Gastroesophageal sphincter (tissue), 4 donors: ENCODE results near the gene CDK8. TPM values are rescaled to one million over a fixed set of nuclear protein-coding genes. Genes with fewer than 3 reads are reported as not detected.

Experiments
- ATAC-seq: fragments of 150-250 bp; one replicate; pipeline ENCODE4 v1.9.1; 2016; ENCODE audit warnings: mild to moderate bottlenecking, moderate library complexity
- H3K27ac ChIP-seq, 4 donors: fragments of 200-600 bp; sonication (generic) in 3 of 4; 1 replicate in 3 of 4; 2 replicates in 1 of 4; pipeline ENCODE4 v1.5.1; 2016 to 2019
- H3K27me3 ChIP-seq: fragments of 200-600 bp; sonication (generic); one replicate; pipeline ENCODE4 v1.5.1; 2019
- H3K36me3 ChIP-seq, 2 donors: fragments of 200-600 bp; sonication (generic); one replicate each; pipeline ENCODE4 v1.5.1; 2019; ENCODE audit warnings: control low read depth in 1 of 2
- H3K4me1 ChIP-seq, 3 donors: fragments of 200-600 bp; sonication (generic); 1 replicate in 2 of 3; 2 replicates in 1 of 3; pipeline ENCODE4 v1.5.1; 2016 to 2019; ENCODE audit warnings: control low read depth in 2 of 3
- H3K4me3 ChIP-seq, 2 donors: fragments of 200-600 bp; sonication (generic); one replicate each; pipeline ENCODE4 v1.5.1; 2019; ENCODE audit warnings: mild to moderate bottlenecking in 1 of 2, moderate library complexity in 1 of 2
- H3K9me3 ChIP-seq, 3 donors: fragments of 200-600 bp; sonication (generic); one replicate each; pipeline ENCODE4 v1.5.1; 2017 to 2019; ENCODE audit warnings: control low read depth in 2 of 3
- CTCF ChIP-seq, 4 experiments: fragments of 200-600 bp in 2 of 4; fragments of 450-650 bp in 2 of 4; sonication (generic) in 1 of 4; IDR thresholded peaks; one replicate each; pipeline ENCODE4 v1.5.1; 2017 to 2019; ENCODE audit warnings: antibody characterized with exemption in 4 of 4, mild to moderate bottlenecking in 2 of 4, moderate library complexity in 2 of 4
- EP300 ChIP-seq: sonication (generic); formaldehyde crosslinking; IDR thresholded peaks from one replicate; pipeline ENCODE4 v1.6.1; 2017; ENCODE audit warnings: antibody characterized with exemption, mild to moderate bottlenecking
- POLR2A ChIP-seq, 2 donors: fragments of 450-650 bp; IDR thresholded peaks; one replicate each; pipeline ENCODE4 v1.6.1; 2017; ENCODE audit warnings: antibody characterized with exemption in 2 of 2, mild to moderate bottlenecking in 2 of 2, moderate library complexity in 1 of 2
- POLR2AphosphoS5 ChIP-seq: sonication (generic); formaldehyde crosslinking; IDR thresholded peaks from one replicate; pipeline ENCODE4 v1.6.1; 2017; ENCODE audit warnings: antibody characterized with exemption
- WGBS, 2 donors: methylation state at CpG; one replicate each; pipeline ENCODE4 v1.1.5; 2018; ENCODE audit warnings: low coverage in 1 of 2; 5-methylcytosine and 5-hydroxymethylcytosine counted together
- total RNA-seq, 4 donors: library from RNA; depleted of rRNA; stranded (reverse); fragments of >200 nt; gene quantifications; one replicate each; pipeline ENCODE4 v1.1.0, GENCODE V29; 2016

Gene CDK8
- total RNA-seq, 4 donors from 2014 or later: 16.2 to 25.5 (median 23.3) TPM

DNA sequence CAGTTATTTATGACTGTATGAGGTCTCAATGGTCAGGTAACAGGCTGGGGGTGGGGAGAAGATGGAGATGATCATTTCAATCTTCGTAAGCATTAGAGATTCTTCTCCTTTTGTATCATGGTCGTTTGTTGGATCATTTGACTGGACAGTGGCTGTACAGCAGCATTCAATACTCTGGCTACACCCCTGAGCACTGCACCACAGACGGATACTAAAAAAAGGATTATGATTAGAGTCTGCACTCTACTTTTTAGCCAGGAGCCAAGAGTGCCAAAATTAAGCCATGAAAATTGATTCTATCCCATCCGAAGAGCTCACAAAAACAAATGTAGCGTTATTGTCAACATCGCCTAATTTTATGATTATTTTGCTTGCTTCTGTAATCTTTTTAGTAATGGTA, 41.9 kb downstream of the CDK8 start:
- H3K27ac ChIP-seq: no peak overlapping the region
- no peak for ATAC-seq

DNA sequence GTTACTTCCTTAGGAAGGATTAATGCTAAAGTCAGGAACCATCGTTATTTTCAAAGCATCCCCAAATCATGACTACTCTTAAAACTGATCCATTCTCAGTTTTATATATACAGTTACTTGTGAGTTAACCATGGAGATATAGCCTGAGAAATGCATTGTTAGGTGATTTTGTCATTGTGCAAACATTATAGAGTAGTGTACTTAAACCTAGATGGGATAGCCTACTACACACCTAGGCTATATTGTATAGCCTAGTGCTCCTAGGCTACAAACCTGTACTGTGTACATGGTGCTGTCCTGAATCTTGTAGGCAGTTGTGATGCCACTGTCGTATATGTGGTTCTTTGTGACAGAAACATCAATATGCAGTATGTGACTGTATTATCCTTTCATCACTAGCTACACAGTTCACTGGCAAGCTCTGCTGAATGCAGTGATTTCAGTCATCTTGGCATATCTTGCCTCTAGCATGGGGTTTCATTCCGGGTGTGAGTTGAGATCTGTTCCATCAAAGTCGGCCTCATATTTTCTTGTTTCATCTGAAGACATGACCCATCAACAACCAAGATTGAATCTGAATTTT, 45.3 kb downstream of the CDK8 start:
- WGBS, 2 donors: 91 to 96% methylated on average over 2 to 4 of the region's 4 CpGs
- H3K36me3 ChIP-seq: no peaks in the 10 kb centered on the region
- H3K27me3 ChIP-seq: no peaks in the 10 kb centered on the region
- TF ChIP-seq POLR2AphosphoS5: no peak
- TF ChIP-seq POLR2A (IDR thresholded peaks at IDR 0.05): no peak
- TF ChIP-seq EP300: no peak
- no peak for TF ChIP-seq CTCF (IDR thresholded peaks at IDR 0.05)
- H3K9me3 ChIP-seq: no peaks in the 10 kb centered on the region
- peaks cover 0 to 20% (median 0%) of the 10 kb centered on the region in 3 donors for H3K4me1 ChIP-seq
- no peak for ATAC-seq
- no peak overlapping the region for H3K27ac ChIP-seq
- H3K4me3 ChIP-seq: no peak overlapping the region

More for the DNA sequence above, 41.9 kb downstream of the CDK8 start:
- no peak overlapping the region for H3K4me3 ChIP-seq
- 90 to 94% methylated on average over 6 of the region's 6 CpGs for WGBS, 2 donors
- no peaks in the 10 kb centered on the region for H3K9me3 ChIP-seq
- H3K36me3 ChIP-seq: no peaks in the 10 kb centered on the region
- TF ChIP-seq CTCF (IDR thresholded peaks at IDR 0.05) (no peak), POLR2AphosphoS5 (no peak), EP300 (no peak), POLR2A (IDR thresholded peaks at IDR 0.05) (no peak)
- H3K27me3 ChIP-seq: no peaks in the 10 kb centered on the region
- peaks cover 0 to 14% (median 0%) of the 10 kb centered on the region in 3 donors for H3K4me1 ChIP-seq

- no peak for ATAC-seq
- Histone ChIP-seq H3K27ac (no peak overlapping the region), H3K36me3 (no peaks in the 10 kb centered on the region), H3K9me3 (no peaks in the 10 kb centered on the region), H3K4me1 (peaks cover 0 to 20% (median 0%) of the 10 kb centered on the region in 3 donors), H3K4me3 (no peak overlapping the region), H3K27me3 (no peaks in the 10 kb centered on the region)
- TF ChIP-seq POLR2A (IDR thresholded peaks at IDR 0.05) (no peak), CTCF (IDR thresholded peaks at IDR 0.05) (no peak), POLR2AphosphoS5 (no peak), EP300 (no peak)
- WGBS, 2 donors: 75 to 84% methylated on average over 6 of the region's 6 CpGs
Measured at GRCh38 chr13:26300140-26300539, 46.2 kb downstream of the CDK8 start.

- TF ChIP-seq CTCF (IDR thresholded peaks at IDR 0.05): no peak
- TF ChIP-seq EP300: no peak
- TF ChIP-seq POLR2AphosphoS5: no peak
- TF ChIP-seq POLR2A (IDR thresholded peaks at IDR 0.05): no peak
- H3K4me1 ChIP-seq: peaks cover 0 to 12% (median 0%) of the 10 kb centered on the region in 3 donors
- no peak overlapping the region for H3K4me3 ChIP-seq
- no peak overlapping the region for H3K27ac ChIP-seq
- H3K9me3 ChIP-seq: no peaks in the 10 kb centered on the region
- no peaks in the 10 kb centered on the region for H3K27me3 ChIP-seq
- no peak for ATAC-seq
- 78 to 91% methylated on average over 1 of the region's 1 CpG for WGBS, 2 donors
- no peaks in the 10 kb centered on the region for H3K36me3 ChIP-seq
Measured at GRCh38 chr13:26305676-26306075, 51.7 kb downstream of the CDK8 start.

DNA sequence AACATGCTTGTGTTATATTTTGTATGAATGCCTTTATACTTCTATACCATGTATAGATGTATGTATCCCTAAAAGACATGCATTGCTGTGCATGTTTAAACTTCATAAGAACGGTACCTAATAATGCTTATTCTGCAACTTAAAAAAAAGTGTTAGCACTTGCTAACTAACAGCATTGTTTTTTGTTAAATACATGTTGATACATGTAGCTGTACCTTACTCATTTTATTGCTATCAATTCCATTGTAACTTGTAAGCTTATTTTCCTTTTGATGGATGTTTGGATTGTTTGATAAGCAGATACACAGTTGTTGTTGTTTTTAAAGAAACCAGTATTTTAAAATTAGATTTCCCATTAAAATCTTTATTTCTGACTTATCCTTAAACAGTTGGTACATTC, 53.8 kb downstream of the CDK8 start:
- H3K9me3 ChIP-seq: no peaks in the 10 kb centered on the region
- H3K4me1 ChIP-seq: peaks cover 0 to 6% (median 0%) of the 10 kb centered on the region in 3 donors
- WGBS, 2 donors: 100% methylated on average over 1 of the region's 1 CpG; no CpG with 5 or more reads in 1 of the 2 donors
- H3K4me3 ChIP-seq: no peak overlapping the region
- no peak overlapping the region for H3K27ac ChIP-seq
- H3K36me3 ChIP-seq: peaks cover 0 to 8% of the 10 kb centered on the region in 2 donors
- no peaks in the 10 kb centered on the region for H3K27me3 ChIP-seq
- no peak for TF ChIP-seq POLR2A (IDR thresholded peaks at IDR 0.05)
- no peak for TF ChIP-seq CTCF (IDR thresholded peaks at IDR 0.05)
- TF ChIP-seq POLR2AphosphoS5: no peak
- TF ChIP-seq EP300: no peak
- no peak for ATAC-seq
